ENCODE measurements around the gene PDK4.
A peak's percentile ranks its signal among the peaks of the same experiment; 100 is the strongest.
"Not testable (repeated sequence)": the region's sequence is repeated elsewhere in the genome, so short reads cannot be mapped to it uniquely, and the experiment has no call there.

PDK4 gene

GRCh38 chr7:95581467-95581866 lies 14.8 kb downstream of the PDK4 start:
- H3K4me3 ChIP-seq (ENCODE audit: low read depth, low read length) = no peak overlapping the region
- no peak for DNase-seq (ENCODE audit: low read depth)

DNA sequence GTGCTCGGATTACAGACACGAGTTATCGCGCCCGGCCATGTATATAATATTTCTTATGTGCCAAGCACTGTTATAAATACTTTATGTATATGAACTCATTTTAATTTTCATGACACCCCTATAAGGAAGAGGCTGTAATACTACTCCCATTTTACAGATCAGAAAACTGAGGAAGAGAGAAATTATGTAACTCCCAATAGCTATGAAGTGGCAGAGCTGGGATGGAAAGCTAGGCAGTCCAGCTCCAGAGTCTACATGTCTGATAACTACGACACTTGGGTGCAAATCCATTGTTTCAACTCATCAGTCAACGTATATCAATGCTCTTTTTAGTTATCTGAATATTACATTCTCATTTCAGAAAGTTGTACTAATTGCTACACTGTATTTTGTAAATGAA lies 17.0 kb downstream of the PDK4 start:
- H3K4me3 ChIP-seq (ENCODE audit: low read depth, low read length) = no peak overlapping the region
- DNase-seq (ENCODE audit: low read depth) = no peak

- DNase-seq (ENCODE audit: low read depth) = no peak
- no peak overlapping the region for H3K4me3 ChIP-seq (ENCODE audit: low read depth, low read length)
Measured at GRCh38 chr7:95578299-95578855, 17.9 kb downstream of the PDK4 start.

DNA sequence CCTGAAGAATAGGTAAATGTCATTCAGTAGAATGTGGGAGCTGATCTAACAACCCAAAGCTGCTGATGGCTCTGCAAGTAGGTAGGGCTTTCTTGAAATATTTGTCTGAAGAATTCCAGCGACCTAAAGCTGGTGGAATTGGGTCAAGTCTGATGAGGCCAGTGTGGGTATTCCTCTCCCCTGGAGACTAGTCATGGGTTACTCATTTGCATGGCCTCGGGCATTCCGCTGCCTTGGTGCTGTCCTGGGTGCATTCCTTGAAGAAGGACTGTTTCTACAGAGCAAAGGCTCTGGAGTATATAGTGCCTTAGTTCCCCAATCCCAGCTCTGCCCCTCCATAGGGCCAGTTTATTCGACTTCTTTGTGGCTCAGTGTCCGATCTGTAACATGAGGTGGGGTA lies 19.2 kb downstream of the PDK4 start:
- no peak overlapping the region for H3K4me3 ChIP-seq (ENCODE audit: low read depth, low read length)
- no peak for DNase-seq (ENCODE audit: low read depth)

GRCh38 chr7:95569720-95570119 lies 26.6 kb downstream of the PDK4 start:
- H3K4me3 ChIP-seq (ENCODE audit: low read depth, low read length) = no peak overlapping the region
- no peak for DNase-seq (ENCODE audit: low read depth)

- no peak for DNase-seq (ENCODE audit: low read depth)
- H3K4me3 ChIP-seq (ENCODE audit: low read depth, low read length) = no peak overlapping the region
Measured at GRCh38 chr7:95560674-95561073, 35.6 kb downstream of the PDK4 start.

- no peak overlapping the region for H3K4me3 ChIP-seq (ENCODE audit: low read depth, low read length)
- DNase-seq (ENCODE audit: low read depth) = no peak
Measured at GRCh38 chr7:95558864-95559263, 37.5 kb downstream of the PDK4 start.

GRCh38 chr7:95556777-95557176 lies 39.5 kb downstream of the PDK4 start:
- no peak overlapping the region for H3K4me3 ChIP-seq (ENCODE audit: low read depth, low read length)
- no peak for DNase-seq (ENCODE audit: low read depth)

GRCh38 chr7:95553939-95554338 lies 42.4 kb downstream of the PDK4 start:
- no peak overlapping the region for H3K4me3 ChIP-seq (ENCODE audit: low read depth, low read length)
- no peak for DNase-seq (ENCODE audit: low read depth)

DNA sequence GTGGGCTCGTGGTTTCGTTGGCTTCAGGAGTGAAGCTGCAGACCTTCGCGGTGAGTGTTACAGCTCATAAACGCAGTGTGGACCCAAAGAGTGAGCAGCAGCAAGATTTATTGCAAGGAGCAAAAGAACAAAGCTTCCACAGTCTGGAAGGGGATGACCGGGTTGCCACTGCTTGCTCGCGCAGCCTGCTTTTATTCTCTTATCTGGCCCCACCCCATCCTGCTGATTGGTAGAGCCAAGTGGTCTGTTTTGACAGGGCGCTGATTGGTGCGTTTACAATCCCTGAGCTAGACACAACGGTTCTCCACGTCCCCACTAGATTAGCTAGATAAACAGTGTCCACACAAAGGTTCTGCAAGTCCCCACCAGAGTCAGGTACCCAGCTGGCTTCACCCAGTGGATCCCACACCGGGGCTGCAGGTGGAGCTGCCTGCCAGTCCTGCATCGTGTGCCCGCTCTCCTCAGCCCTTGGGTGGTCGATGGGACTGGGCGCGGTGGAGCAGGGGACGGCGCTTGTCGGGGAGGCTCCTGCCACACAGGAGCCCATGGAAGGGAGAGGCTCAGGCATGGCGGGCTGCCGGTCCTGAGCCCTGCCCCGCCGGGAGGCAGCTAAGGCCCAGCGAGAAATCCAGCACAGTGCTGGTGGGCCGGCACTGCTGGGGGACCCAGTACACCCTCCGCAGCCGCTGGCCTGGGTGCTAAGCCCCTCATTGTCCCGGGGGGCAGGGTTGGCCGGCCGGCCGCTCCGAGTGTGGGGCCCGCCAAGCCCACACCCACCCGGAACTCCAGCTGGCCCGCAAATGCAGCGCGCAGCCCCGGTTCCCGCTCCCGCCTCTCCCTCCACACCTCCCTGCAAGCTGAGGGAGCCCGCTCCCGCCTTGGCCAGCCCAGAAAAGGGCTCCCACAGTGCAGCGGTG lies 44.0 kb downstream of the PDK4 start:
- not testable (repeated sequence) for H3K4me3 ChIP-seq (ENCODE audit: low read depth, low read length); DNase-seq (ENCODE audit: low read depth)

DNA sequence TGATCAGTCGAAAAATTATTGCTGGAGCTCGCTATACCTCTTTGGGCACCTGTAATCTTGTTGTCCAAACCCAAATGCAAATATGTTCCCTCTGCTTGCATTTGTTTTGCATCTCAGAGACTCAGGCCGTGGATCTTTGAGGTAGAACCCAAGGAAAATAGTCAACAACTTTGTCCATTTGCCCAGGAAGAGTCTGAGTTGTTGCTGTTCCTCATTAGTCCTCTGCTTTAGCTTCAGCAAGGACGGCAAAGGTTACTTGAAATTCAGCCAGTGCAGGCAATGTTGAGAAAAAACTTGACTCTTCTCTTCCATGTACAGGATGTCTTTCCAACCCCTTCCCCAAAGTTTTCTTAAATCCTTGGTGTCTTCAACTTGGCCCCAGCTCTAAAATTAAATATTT lies 45.8 kb downstream of the PDK4 start:
- DNase-seq (ENCODE audit: low read depth) = no peak
- no peak overlapping the region for H3K4me3 ChIP-seq (ENCODE audit: low read depth, low read length)

DNA sequence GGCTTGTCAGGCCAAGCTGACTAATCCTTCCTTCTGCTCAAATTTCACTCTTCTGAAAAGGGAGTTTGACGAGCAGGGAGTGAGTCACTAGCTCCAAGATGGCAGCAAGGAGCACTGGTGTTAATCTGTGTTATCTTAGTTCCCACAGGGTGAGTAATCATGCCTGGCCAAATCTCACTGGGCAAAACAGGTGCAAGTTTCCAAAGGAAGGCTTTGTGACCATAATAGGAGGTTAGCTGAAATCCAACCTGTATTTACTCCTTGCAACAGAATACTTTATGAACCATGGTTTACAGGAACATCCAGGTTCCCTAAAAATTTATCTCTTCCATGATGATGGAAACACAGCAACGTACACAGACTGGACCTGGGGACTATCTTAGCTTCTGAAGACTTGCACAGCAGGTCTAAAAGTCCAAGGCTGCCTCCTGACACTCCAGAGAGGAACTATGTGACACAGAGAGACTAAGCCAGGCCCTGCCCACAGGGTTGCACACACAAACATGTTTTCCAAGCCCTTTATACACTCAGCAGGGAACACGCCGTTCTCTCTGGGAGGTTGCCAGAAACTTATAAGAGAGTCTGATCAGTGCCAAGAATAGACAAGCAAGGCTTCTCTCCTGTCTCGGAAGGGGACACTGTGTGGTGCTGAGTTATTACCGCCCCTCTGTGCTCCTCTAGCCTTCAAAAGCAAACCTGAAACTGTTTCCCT lies 46.3 kb downstream of the PDK4 start:
- peak; percentile 90 for DNase-seq (ENCODE audit: low read depth)
- no peak overlapping the region for H3K4me3 ChIP-seq (ENCODE audit: low read depth, low read length)

DNA sequence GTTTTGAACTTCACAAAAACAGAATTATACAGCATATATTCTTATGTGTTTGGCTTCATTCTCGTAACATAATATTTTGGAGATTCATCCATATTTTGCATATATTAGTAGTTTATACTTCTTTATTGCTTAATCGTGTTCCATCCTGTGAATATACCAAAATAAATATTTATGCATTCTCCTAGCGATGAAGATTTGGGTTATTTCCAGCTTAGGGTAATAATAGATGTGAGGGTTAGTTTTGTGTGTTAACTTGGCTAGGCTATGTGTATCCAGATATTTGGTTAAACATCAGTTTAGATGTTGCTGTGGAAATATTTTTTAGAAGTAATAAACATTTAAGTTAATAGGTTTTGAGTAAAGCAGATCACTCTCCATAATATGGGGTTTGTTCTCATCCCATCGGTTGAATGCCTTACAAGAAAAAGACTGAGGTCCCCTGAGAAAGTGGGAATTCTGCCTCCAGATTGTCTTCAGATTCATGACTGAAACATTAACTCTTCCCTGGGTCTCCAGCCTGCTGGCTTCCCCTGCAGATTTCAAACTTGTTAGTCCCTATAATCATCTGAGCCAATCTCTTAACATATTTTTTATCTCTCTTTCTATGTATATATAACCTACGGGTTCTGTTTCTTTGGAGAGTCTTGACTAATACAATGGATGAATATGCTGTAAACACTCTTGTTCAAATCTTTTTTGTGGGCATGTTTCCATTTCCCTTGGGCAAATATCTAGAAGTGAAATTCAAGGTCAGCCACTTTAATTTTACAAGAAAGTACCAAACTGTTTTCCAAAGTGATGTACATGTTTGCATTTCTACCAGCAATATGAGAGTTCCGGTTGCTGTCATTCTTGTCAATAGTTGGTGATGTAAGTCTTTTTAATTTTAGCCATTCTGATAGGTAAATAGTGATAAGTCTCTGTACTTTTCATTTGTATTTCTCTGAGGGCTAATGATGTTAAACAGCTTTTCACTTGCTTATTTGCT lies 48.7 kb downstream of the PDK4 start:
- H3K4me3 ChIP-seq (ENCODE audit: low read depth, low read length) = no peak overlapping the region
- no peak for DNase-seq (ENCODE audit: low read depth)

- H3K4me3 ChIP-seq (ENCODE audit: low read depth, low read length) = no peak overlapping the region
- no peak for DNase-seq (ENCODE audit: low read depth)
Measured at GRCh38 chr7:95546647-95547046, 49.7 kb downstream of the PDK4 start.

DNA sequence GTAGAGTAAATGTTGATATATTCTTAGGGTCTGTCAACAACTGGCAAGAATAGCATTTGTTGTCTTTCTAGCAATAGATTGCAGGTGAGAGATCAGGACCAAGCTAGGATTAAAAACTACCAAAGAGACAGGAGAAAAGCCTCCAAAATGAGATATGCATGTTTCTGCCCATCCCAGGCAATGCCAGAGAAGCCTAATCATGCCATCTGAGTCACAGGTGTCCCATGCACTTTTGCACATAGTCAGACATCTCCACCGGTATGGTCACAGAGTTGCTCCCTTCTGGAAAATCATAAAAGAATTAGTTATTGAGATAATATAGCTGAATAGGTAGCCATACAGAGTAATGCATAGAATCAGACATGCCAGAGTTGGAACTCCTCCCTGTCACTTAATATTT lies 50.6 kb downstream of the PDK4 start:
- no peak for DNase-seq (ENCODE audit: low read depth)
- no peak overlapping the region for H3K4me3 ChIP-seq (ENCODE audit: low read depth, low read length)

- peak; percentile 11 for DNase-seq (ENCODE audit: low read depth)
- H3K4me3 ChIP-seq (ENCODE audit: low read depth, low read length) = peak overlapping the region; percentile 11
Measured at GRCh38 chr7:95545007-95545615, 51.2 kb downstream of the PDK4 start.

DNA sequence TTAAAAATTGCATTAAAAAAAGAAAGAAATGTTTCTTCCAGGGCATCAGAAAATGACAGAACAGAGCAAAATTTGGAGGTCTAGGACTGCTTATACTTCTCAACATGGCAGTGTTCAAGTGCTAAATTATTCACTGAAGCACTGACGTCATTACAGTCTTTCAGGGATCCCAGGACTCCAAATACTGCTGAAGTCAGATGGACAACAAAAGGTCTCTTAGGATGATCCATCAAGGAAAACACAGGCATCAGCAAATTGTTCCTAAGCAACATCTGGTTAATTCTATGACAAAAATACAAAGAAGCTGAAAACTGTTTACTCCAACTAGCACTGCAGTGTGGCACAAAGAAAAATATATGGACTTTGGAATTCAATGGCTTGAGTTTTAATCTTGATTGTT lies 52.1 kb downstream of the PDK4 start:
- no peak for DNase-seq (ENCODE audit: low read depth)

DNA sequence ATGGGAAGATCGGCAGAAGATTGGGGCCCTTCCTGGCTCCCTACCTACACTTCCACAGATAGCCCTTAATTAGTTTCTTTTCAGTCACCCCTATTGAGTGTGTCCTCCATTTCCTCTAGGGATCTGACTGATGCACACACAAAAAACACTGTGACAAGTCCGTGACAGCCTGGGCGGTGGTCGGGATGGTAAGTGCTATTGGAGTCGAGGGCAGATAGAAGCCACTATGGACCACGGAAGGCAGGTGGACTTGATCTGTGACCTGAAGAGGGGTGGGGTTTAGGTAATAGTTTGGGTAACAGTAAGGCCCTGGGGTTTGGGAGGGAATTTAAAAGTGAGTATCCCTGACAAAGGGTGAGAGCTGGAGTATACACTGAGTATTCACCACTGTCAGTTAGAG lies 53.0 kb downstream of the PDK4 start:
- no peak overlapping the region for H3K4me3 ChIP-seq (ENCODE audit: low read depth, low read length)
- no peak for DNase-seq (ENCODE audit: low read depth)

More for the DNA sequence above, 52.1 kb downstream of the PDK4 start:
- H3K4me3 ChIP-seq (ENCODE audit: low read depth, low read length) = no peak overlapping the region

DNA sequence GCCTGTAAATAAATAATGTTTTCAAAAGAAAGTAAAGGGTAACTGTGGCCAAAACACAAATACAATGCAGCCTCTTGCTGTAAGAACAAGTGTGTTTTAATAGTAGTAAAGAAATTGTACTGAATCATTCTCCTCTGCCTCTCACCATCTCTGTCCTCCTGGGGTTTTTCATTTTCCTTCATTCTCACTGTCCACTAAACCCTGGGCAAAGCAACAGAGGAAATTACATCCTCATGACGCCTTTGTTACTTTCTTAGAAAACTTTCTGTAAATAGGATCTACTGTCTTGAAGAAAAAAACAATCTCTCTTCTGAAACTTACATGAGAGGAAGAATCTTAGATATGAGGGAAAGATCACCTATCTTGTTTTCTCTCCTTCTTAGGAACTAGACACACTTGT lies 56.0 kb downstream of the PDK4 start:
- no peak for DNase-seq (ENCODE audit: low read depth)
- no peak overlapping the region for H3K4me3 ChIP-seq (ENCODE audit: low read depth, low read length)

Measured in skeletal muscle cell (primary cell).